HUDEP-2 (cell line): ENCODE results near the gene COL4A6.

Experiments
- DNase-seq, 76 experiments: peaks; one replicate each; lab custom pipeline; 2025; ENCODE audit not compliant: unreplicated experiment in 76 of 76; lab: John Stamatoyannopoulos, UW

Gene COL4A6

DNA sequence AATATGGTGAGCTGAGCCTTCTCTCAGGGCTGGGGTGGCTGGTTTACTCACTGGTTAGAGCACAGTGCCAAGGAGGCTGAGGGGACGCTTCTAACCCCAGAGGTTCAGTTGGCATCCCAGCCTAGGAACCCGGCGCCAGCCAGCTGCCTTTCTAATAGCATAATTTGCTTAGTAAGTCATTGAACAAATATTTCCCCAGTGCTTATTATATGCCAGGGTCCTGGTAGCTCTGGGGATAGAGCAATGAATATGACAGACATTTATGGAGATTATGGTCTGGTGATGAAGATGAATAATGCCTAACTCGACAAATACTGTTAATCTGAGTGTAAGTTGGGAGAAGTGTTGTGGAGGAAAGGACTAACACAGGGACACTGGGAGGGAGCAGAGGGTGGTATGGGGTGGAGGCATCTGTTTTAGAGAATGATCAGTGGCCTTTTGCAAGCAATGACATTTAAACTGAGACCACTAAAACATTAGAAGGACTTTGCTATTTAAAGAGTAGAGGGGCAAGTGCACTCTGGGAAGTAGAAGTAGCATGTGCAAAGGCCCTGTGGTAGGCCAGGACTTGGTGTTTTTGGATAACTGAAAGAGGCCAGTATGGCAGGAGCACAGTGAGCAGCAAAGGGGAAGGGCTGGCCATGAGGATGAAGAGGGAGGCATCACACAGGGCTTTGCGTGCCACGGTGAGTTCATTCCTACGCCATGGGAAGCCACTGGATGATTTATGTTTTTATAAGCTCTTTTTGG is 274.7 kb downstream of the COL4A6 start:
- DNase-seq, result no peak

DNA sequence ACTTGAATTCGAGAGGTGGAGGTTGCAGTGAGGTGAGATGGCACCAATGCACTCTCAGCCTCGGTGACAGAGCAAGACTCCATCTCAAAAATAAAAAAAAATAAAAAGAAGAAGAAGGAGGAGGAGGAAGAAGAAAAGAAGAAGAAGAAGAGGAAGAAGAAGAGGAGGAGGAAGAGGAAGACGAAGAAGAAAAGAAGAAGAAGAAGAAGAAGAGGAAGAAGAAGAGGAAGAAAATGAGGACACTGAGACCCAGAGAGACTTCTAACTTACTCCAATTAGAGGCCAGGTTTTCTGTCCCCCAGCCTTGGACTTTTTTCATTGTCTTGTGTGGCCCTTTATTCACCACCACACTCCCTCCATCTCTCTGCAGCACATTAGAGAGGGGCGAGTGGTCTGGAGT is 276.0 kb downstream of the COL4A6 start:
- no peak for DNase-seq

DNA sequence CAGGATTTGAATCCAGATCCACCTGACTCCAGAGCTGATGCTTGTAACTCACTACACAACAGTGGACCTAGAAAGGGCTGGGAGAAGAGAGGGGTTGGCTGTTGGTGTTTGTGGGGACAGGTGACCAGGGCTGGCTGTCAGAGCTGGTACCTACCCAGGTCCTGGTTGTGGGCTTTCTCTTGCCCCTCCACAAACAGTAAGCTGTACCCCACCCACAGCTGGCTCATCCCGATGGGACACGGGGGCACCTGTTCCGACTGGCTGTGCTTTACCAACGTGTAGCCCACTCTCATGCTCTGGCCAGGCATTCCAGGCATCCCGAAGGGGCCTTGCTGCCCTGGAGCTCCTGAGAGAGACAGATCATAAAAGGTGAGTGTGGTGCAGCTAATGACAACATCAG is 277.9 kb downstream of the COL4A6 start:
- DNase-seq, result no peak

GRCh38 chrX:108159028-108159670 is 279.1 kb downstream of the COL4A6 start:
- DNase-seq, result peak in 26 of 76 experiments; percentile 0 to 41 (median 4)

GRCh38 chrX:108157628-108158027 is 280.6 kb downstream of the COL4A6 start:
- no peak for DNase-seq

GRCh38 chrX:108156934-108157466 is 281.2 kb downstream of the COL4A6 start:
- DNase-seq, result no peak

- no peak for DNase-seq
Measured at GRCh38 chrX:108156082-108156481, 282.1 kb downstream of the COL4A6 start.

GRCh38 chrX:108148524-108148923 is 289.7 kb downstream of the COL4A6 start:
- DNase-seq, result no peak

GRCh38 chrX:108138814-108139702 is 299.2 kb downstream of the COL4A6 start:
- DNase-seq, result peak in 3 of 76 experiments; percentile 0 to 4 (median 2)

GRCh38 chrX:108134724-108135123 is 303.5 kb downstream of the COL4A6 start:
- DNase-seq, result peak in 1 of 76 experiments; percentile 0

GRCh38 chrX:108132876-108133275 is 305.3 kb downstream of the COL4A6 start:
- DNase-seq, result no peak

GRCh38 chrX:108132034-108132433 is 306.2 kb downstream of the COL4A6 start:
- no peak for DNase-seq

- no peak for DNase-seq
Measured at GRCh38 chrX:108131471-108131870, 306.8 kb downstream of the COL4A6 start.

DNA sequence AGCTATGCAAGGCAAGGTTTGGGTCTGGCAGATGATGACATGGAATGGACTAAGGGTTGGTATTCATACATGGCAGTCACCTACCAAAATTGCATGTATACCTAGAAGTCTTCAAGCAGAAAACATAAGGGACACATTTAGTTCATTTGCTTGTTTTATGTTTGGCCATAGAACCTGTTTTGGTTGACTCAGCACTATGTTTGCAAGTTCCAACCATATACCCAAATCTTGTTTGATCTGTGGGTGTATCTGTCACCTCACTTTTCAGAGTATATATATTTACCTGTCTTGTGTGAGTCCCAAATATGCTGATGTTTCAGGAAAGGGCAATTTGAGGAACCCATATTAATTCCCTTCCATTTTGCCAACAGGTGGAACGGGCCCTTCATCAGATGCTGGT is 307.3 kb downstream of the COL4A6 start:
- no peak for DNase-seq

DNA sequence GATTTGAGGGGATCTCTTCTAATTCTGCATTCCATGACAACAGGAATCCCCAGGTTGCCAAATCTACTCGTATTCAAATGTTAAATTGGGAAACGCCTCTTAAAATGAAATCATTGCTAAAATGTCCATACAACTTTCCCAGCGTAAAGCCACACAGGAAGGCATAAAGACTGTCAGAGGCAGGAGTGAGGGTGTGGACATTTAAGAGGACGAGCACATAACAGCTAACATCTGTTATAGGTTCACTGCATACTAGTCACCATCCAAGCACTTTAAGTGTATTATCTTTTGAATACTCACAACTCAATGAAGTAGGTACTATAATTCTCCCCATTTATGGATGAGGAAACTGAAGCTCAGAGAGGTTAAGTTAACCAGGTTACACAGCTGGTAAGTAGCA is 311.1 kb downstream of the COL4A6 start:
- no peak for DNase-seq

DNA sequence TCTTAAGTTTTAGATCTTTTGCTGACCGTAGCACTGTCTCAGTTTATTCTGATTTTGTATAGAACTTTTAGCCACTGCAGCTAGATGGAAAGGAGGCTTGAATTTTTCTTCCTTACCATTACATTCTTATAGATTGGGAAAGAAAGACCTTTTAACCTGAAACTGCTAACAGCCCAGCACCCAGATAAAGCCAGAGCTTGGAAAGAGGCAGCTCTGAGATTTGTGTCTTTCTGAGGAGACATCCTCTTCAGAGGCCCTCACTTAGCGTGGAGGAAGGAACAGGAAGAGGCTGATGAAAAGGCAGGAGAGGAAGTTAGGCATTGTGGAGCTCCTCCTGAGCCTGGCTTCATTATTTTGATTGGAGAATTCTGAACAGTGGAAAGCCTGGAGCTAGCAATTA is 311.6 kb downstream of the COL4A6 start:
- DNase-seq, result no peak

DNA sequence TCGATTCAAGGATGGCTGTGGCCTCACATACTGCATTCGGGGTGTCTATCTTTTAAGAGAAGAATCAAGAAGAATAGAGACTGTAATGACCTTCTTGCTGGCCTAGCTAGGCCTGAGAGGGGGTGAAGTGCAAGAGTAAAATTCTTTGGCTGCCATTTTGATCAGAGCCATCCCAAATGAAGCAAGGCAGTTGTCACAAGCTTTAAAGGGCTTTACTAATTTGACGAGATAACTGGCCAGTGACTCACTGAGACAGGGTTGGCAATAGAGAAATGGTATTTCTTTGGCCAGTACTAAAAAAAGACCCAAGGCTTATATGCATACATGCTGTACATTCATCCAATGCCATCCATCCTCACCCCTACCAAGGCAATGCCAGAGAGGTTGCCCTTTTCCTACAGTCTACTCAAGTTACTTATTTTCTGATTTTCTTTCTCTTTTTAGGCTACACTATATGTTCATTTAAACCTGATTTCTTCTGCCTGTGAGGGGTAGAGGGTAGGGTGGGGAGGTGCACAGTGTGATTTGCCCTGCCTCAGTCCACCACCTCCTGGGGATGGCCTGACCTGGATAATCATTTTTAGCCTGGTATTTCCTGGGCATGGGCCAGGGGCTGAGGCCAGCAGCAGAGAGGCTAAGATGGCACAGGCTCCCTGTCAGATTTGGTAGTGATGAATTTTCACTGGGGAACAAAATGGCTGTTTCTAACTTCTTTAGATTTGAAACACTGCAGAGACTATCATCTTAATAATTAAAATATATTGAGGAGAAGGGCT is 314.4 kb downstream of the COL4A6 start:
- no peak for DNase-seq

DNA sequence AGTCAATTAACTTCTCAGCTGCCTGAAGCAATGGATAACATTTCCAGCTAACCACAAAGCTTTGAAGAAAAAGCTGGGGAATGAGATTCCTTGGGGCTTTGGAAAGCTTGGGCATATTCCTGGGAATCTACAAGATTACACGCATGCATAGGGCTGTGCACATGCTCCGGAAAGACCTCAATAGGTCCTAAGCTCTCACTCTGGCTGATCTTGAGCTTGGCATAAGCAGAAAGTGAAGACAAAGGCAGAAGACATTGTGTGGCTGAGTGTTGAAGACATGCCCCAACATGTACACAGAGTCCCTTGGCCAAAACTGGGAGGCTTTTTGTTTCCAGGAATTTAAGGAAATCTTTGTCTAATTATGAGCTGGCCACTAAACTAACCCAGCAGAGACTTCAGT is 315.5 kb downstream of the COL4A6 start:
- DNase-seq, result no peak

DNA sequence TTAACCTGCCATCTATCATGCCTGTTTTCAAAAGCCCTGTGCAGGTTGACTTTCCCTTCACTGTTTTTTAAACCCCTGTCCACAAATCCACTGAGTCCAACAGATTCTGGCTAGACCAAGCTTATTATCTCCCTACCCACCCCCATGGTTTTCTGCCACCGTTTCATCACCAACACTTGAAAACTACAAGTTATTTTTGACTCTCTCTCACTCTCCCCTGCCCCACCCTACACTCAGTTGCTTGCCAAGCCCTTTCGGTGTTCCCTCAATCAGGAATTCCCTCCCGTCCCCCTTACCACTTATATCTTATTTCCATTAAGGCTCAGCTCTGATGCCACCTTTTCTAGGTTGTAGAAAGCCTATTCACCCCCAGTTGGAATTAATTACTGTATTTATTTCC is 316.9 kb downstream of the COL4A6 start:
- no peak for DNase-seq

DNA sequence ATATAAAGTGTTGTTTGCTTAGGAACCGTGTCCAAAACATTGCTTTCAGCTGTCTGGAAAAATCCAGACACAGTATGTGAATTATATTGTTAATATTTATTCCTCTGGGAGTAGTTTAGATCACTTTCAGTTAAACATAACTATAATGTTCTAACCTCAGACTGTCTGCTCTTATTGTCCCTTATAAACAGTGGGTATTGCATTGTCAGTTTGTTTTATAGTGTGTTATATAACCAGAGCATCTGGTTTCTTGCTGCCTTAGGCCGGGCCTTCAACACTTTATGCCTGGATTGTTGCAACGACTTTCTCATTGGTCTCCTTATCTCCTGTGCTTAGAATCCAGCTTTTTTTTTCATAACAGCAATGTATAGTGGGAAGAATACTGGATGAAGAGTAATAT is 320.2 kb downstream of the COL4A6 start:
- DNase-seq, result no peak
